ENCODE results near the gene YWHAG.
A peak's percentile ranks its signal among the peaks of the same experiment; 100 is the strongest.
"Not testable (repeated sequence)": the region's sequence is repeated elsewhere in the genome, so short reads cannot be mapped to it uniquely, and the experiment has no call there.

The YWHAG gene

DNA sequence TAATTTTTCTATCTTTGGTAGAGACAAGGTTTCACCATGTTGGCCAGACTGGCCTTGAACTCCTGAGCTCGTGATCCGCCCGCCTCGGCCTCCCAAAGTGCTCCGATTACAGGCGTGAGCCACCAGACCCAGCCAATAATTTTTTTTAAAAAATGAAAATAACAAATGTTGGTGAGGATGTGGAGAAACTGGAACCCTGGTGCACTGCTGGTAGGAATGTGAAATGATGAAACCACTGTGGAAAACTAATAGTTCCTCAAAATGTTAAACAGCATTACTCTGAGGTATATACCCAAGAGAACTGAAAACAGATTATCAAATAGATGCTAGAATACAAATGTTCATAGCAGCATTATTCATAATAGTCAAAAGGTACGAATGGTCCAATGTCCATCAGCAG is 23.0 kb upstream of the YWHAG start:
- Histone ChIP-seq H3K4me1 (ENCODE audit: control insufficient read depth, insufficient read depth, low read length) (no peaks in the 10 kb centered on the region), H3K27me3 (ENCODE audit: control insufficient read depth, insufficient read depth, low read length, poor library complexity, severe bottlenecking) (no peaks in the 10 kb centered on the region), H3K36me3 (ENCODE audit: control insufficient read depth, insufficient read depth, low read length) (no peaks in the 10 kb centered on the region), H3K27ac (ENCODE audit: insufficient read depth, low read depth, low read length, poor library complexity, severe bottlenecking) (no peak overlapping the region), H3K4me3 (ENCODE audit: insufficient read depth, low read depth, low read length) (no peak overlapping the region), H3K9me3 (ENCODE audit: control insufficient read depth, low read length) (no peaks in the 10 kb centered on the region)
- 92 to 98% methylated on average over 6 to 7 of the region's 7 CpGs for WGBS, 2 experiments

DNA sequence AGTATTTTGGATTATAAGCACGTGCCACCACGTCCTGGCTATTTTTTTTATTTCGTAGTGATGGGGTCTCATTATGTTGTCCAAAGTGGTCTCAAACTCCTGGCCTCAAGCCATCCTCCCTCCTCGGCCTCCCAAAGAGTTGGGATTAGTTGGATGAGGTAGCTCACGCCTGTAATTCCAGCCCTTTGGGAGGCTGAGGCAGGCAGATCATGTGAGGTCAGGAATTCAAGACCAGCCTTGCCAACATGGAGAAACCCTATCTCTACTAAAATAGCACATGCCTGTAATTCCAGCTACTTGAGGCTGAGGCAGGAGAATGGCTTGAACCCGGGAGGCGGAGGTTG is 21.8 kb upstream of the YWHAG start:
- Histone ChIP-seq H3K27ac (ENCODE audit: insufficient read depth, low read depth, low read length, poor library complexity, severe bottlenecking) (peak overlapping the region; percentile 58), H3K36me3 (ENCODE audit: control insufficient read depth, insufficient read depth, low read length) (no peaks in the 10 kb centered on the region), H3K9me3 (ENCODE audit: control insufficient read depth, low read length) (no peaks in the 10 kb centered on the region), H3K4me1 (ENCODE audit: control insufficient read depth, insufficient read depth, low read length) (no peaks in the 10 kb centered on the region), H3K27me3 (ENCODE audit: control insufficient read depth, insufficient read depth, low read length, poor library complexity, severe bottlenecking) (no peaks in the 10 kb centered on the region), H3K4me3 (ENCODE audit: insufficient read depth, low read depth, low read length) (peak overlapping the region; percentile 40)
- WGBS, 2 experiments = 90 to 92% methylated on average over 7 of the region's 7 CpGs

DNA sequence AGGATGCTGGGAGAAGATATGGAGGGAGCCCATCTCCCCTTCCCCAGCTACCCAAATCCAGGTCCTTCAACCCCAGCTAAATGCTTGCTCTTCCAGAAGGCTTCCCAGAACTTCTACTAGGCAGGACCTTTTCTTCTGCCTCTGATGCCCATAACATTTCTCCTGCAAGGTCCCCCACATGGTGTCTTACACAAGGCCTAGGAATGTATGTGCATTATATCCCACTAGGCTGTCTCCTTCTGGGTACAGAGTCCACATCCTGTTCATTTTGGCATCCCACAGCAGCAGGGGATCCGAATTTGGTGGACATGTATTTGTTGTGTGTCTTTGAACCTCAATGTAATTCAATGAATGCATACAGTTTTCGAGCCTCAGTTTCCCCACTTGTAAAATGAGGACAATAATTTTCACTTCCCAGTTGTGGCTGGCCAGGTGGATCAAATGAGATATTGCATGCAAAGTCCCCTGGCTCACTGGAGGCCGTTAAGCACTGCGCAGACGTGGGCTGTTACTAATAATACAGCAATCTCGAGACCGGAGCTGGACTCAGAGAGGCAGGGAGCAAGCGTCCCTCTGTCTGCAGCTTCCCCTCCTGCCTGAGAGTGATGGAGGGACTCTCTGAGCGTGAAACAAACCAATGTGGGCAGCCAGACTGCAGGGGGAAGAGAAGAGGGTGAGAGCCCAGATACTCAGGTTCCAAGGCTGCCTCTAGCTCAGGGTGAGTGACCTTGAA is 18.6 kb upstream of the YWHAG start:
- no peaks in the 10 kb centered on the region for H3K4me1 ChIP-seq (ENCODE audit: control insufficient read depth, insufficient read depth, low read length)
- no peak overlapping the region for H3K4me3 ChIP-seq (ENCODE audit: insufficient read depth, low read depth, low read length)
- H3K27ac ChIP-seq (ENCODE audit: insufficient read depth, low read depth, low read length, poor library complexity, severe bottlenecking) = no peak overlapping the region
- WGBS, 2 experiments = 90 to 92% methylated on average over 9 of the region's 9 CpGs
- H3K27me3 ChIP-seq (ENCODE audit: control insufficient read depth, insufficient read depth, low read length, poor library complexity, severe bottlenecking) = no peaks in the 10 kb centered on the region
- no peaks in the 10 kb centered on the region for H3K9me3 ChIP-seq (ENCODE audit: control insufficient read depth, low read length)
- H3K36me3 ChIP-seq (ENCODE audit: control insufficient read depth, insufficient read depth, low read length) = no peaks in the 10 kb centered on the region

DNA sequence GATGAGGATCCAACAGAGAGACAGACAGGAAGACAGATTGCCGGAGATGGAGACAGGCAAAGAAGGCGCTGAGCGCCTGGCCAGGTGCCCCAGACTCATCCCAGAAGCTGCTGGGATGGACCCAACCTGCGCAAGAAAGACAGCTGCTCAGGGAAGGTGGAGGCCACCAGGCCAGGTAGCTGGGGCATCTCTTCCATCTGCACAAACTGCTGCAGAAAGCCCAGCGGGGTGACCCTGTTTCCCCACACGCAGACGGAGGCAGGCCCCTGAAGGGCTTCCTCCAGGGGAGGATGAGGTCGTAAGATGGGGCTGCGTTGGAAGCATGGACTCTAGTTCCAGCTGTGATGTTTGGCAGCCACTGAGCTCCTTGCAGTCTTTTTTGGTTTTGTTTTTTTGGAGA is 16.5 kb upstream of the YWHAG start:
- Histone ChIP-seq H3K36me3 (ENCODE audit: control insufficient read depth, insufficient read depth, low read length) (no peaks in the 10 kb centered on the region), H3K4me3 (ENCODE audit: insufficient read depth, low read depth, low read length) (no peak overlapping the region), H3K4me1 (ENCODE audit: control insufficient read depth, insufficient read depth, low read length) (no peaks in the 10 kb centered on the region), H3K27ac (ENCODE audit: insufficient read depth, low read depth, low read length, poor library complexity, severe bottlenecking) (no peak overlapping the region), H3K27me3 (ENCODE audit: control insufficient read depth, insufficient read depth, low read length, poor library complexity, severe bottlenecking) (no peaks in the 10 kb centered on the region), H3K9me3 (ENCODE audit: control insufficient read depth, low read length) (no peaks in the 10 kb centered on the region)
- 90 to 91% methylated on average over 9 of the region's 9 CpGs for WGBS, 2 experiments

DNA sequence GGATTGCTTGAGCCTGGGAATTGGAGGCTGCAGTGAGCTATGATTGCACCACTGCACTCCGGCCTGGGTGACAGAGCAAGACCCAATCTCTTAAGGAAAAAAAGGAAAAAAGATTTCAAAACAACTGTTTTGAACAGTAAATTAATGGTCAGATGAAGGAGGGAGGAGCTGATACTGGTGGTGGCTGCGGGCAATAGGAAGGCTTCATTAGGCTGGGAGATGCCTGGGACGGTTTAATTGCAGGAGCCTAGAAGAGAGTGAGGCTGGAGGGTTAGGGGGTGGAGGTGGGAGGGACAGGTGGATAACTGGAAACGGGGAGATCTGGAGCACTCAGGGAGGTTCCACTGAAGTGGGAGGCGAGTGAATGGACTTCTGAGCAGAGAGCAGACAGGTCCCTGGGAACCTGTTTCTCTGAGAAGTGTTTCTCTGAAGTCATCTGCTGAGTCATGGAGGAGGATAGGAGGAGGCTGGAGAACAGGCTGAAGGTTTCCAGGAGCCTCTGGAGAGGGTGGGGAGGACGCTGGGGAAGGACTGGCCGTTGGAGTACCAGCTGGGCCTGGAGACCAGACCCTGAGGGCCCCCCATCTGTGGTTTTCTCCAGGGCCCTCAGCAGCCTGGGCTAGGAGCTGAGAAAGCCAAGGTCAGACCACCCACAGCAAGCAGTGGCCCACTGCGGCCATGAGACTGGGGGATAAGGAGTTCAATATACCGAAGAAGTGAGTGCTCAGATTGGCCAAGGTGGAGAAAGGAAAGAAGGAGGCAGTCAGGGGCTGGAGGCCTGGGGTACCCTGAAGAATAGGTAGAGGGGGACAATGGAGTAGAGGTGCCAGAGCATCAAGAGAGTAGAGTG is 14.4 kb upstream of the YWHAG start:
- H3K27ac ChIP-seq (ENCODE audit: insufficient read depth, low read depth, low read length, poor library complexity, severe bottlenecking) = no peak overlapping the region

DNA sequence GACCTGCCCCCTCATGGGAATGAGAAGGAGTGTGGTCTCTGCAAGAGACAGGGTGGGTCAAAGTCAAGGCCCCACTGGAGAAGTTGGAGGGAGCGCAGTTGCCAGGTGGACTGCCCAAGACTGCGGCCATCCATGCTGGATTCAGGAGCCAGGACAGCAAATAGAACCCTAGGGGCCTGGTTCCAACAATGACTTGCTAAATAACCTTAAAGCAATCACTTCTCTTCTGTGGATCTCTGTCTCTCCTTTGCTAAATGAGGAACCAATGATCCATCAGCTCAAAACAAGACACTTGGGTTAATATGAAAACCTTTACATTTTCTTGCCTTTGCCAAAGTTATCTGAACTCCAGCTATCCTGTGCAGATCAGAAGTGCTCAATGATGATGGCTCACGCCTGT is 12.6 kb upstream of the YWHAG start:
- H3K9me3 ChIP-seq (ENCODE audit: control insufficient read depth, low read length) = no peaks in the 10 kb centered on the region
- no peaks in the 10 kb centered on the region for H3K27me3 ChIP-seq (ENCODE audit: control insufficient read depth, insufficient read depth, low read length, poor library complexity, severe bottlenecking)
- H3K36me3 ChIP-seq (ENCODE audit: control insufficient read depth, insufficient read depth, low read length) = no peaks in the 10 kb centered on the region
- H3K27ac ChIP-seq (ENCODE audit: insufficient read depth, low read depth, low read length, poor library complexity, severe bottlenecking) = no peak overlapping the region
- H3K4me1 ChIP-seq (ENCODE audit: control insufficient read depth, insufficient read depth, low read length) = no peaks in the 10 kb centered on the region
- no peak overlapping the region for H3K4me3 ChIP-seq (ENCODE audit: insufficient read depth, low read depth, low read length)
- 91 to 96% methylated on average over 3 of the region's 3 CpGs for WGBS, 2 experiments

More for the DNA sequence above, 14.4 kb upstream of the YWHAG start:
- Histone ChIP-seq H3K4me1 (ENCODE audit: control insufficient read depth, insufficient read depth, low read length) (no peaks in the 10 kb centered on the region), H3K9me3 (ENCODE audit: control insufficient read depth, low read length) (no peaks in the 10 kb centered on the region), H3K4me3 (ENCODE audit: insufficient read depth, low read depth, low read length) (no peak overlapping the region), H3K27me3 (ENCODE audit: control insufficient read depth, insufficient read depth, low read length, poor library complexity, severe bottlenecking) (no peaks in the 10 kb centered on the region), H3K36me3 (ENCODE audit: control insufficient read depth, insufficient read depth, low read length) (no peaks in the 10 kb centered on the region)
- 86 to 89% methylated on average over 9 of the region's 9 CpGs for WGBS, 2 experiments

DNA sequence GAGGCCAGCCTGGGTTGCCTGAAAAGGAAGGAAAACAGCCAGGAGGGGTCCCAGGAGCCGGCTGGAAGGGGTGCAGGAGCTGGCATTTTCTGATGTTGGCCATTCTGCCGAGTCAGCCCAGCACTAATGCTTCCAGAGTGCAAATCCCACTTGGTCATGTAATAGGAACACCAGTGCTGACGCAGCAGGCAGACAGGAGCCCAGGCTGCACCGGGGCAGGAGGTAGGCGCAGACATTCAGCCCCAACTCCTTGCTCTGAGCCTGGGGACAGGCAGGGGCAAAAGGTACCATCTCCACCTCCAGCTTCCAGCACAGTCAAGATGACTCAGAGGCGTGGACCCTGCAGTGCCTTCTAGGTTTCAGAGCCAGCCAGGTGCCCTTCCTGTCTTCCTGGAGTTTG is 10.2 kb upstream of the YWHAG start:
- Histone ChIP-seq H3K4me1 (ENCODE audit: control insufficient read depth, insufficient read depth, low read length) (peaks cover 10% of the 10 kb centered on the region), H3K27me3 (ENCODE audit: control insufficient read depth, insufficient read depth, low read length, poor library complexity, severe bottlenecking) (no peaks in the 10 kb centered on the region), H3K4me3 (ENCODE audit: insufficient read depth, low read depth, low read length) (no peak overlapping the region), H3K36me3 (ENCODE audit: control insufficient read depth, insufficient read depth, low read length) (no peaks in the 10 kb centered on the region), H3K27ac (ENCODE audit: insufficient read depth, low read depth, low read length, poor library complexity, severe bottlenecking) (no peak overlapping the region), H3K9me3 (ENCODE audit: control insufficient read depth, low read length) (no peaks in the 10 kb centered on the region)
- 82 to 84% methylated on average over 6 of the region's 6 CpGs for WGBS, 2 experiments

DNA sequence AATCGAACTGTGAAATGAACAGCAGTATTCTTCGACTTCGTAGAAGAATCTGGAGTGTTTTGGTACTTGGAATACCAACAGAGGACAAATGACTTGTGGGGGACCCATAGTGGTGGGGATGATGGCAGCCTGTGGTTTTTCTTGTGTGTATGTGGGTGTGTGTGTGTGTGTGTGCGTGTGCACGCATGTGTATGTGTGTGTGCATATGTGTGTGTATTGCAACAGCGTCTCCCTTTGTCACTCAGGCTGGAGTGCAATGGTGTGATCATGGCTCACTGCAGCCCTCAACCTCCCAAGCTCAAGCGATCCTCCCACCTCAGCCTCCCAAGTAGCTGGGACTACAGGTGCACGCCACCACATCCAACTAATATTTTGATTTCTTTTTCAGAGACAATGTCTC is 9.4 kb upstream of the YWHAG start:
- Histone ChIP-seq H3K4me1 (ENCODE audit: control insufficient read depth, insufficient read depth, low read length) (peaks cover 13% of the 10 kb centered on the region), H3K27me3 (ENCODE audit: control insufficient read depth, insufficient read depth, low read length, poor library complexity, severe bottlenecking) (no peaks in the 10 kb centered on the region), H3K9me3 (ENCODE audit: control insufficient read depth, low read length) (no peaks in the 10 kb centered on the region), H3K36me3 (ENCODE audit: control insufficient read depth, insufficient read depth, low read length) (no peaks in the 10 kb centered on the region), H3K27ac (ENCODE audit: insufficient read depth, low read depth, low read length, poor library complexity, severe bottlenecking) (no peak overlapping the region), H3K4me3 (ENCODE audit: insufficient read depth, low read depth, low read length) (no peak overlapping the region)
- WGBS, 2 experiments = 90 to 94% methylated on average over 8 of the region's 8 CpGs

DNA sequence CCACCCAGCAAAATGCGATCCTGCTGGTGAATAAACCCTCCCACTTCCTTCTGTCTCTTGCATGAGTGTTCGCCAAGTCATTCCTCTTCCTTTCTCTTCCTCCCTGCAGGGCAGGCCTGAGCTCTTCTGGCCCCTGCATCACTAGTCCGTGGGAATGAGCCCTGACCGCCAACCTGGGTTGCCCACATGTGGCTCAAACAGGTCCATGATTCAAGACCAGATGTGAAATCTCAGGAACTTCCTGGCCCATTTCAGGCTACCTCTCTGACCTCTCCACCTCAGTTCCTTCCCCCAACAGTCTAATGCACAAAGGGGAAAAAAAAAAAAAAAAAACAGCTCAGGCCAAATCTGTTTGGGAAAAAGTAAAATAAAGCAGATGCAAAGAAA is 5.4 kb upstream of the YWHAG start:
- no peaks in the 10 kb centered on the region for H3K27me3 ChIP-seq (ENCODE audit: control insufficient read depth, insufficient read depth, low read length, poor library complexity, severe bottlenecking)
- H3K4me1 ChIP-seq (ENCODE audit: control insufficient read depth, insufficient read depth, low read length) = peaks cover 16% of the 10 kb centered on the region
- H3K4me3 ChIP-seq (ENCODE audit: insufficient read depth, low read depth, low read length) = no peak overlapping the region
- H3K27ac ChIP-seq (ENCODE audit: insufficient read depth, low read depth, low read length, poor library complexity, severe bottlenecking) = peak overlapping the region; percentile 75
- no peaks in the 10 kb centered on the region for H3K9me3 ChIP-seq (ENCODE audit: control insufficient read depth, low read length)
- H3K36me3 ChIP-seq (ENCODE audit: control insufficient read depth, insufficient read depth, low read length) = no peaks in the 10 kb centered on the region
- 59 to 61% methylated on average over 4 of the region's 4 CpGs for WGBS, 2 experiments

DNA sequence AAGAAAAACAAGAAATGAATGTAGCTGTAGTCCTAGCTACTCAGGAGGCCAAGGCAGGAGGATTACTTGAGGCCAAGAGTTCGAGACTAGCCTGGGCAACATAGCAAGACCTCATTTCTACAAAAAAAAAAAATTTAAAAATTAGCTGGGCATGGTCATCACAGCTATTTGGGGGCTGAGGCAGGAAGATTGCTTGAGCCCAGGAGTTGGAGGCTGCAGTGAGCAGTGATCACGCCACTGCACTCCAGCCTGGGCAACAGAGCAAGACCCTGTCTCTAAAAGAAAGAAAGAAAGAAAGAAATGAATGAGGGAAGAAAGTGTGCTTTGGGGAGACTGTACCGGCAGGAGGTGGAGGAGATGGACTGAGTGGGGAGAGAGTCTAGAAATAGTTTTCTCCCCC is 5.0 kb upstream of the YWHAG start:
- H3K27me3 ChIP-seq (ENCODE audit: control insufficient read depth, insufficient read depth, low read length, poor library complexity, severe bottlenecking); H3K9me3 ChIP-seq (ENCODE audit: control insufficient read depth, low read length); H3K36me3 ChIP-seq (ENCODE audit: control insufficient read depth, insufficient read depth, low read length); H3K4me3 ChIP-seq (ENCODE audit: insufficient read depth, low read depth, low read length): not testable (repeated sequence)
- peak overlapping the region; percentile 75 for H3K27ac ChIP-seq (ENCODE audit: insufficient read depth, low read depth, low read length, poor library complexity, severe bottlenecking)
- H3K4me1 ChIP-seq (ENCODE audit: control insufficient read depth, insufficient read depth, low read length) = peaks cover 16% of the 10 kb centered on the region
- 95 to 97% methylated on average over 3 of the region's 3 CpGs for WGBS, 2 experiments

Data from ectodermal cell (in vitro differentiated cells).